Measurements from ENCODE around the gene MARK1. TPM values are rescaled to one million over a fixed set of nuclear protein-coding genes. Genes with fewer than 3 reads are reported as not detected.

The MARK1 gene
- total RNA-seq, 1 experiment from 2014 or later: not detected

DNA sequence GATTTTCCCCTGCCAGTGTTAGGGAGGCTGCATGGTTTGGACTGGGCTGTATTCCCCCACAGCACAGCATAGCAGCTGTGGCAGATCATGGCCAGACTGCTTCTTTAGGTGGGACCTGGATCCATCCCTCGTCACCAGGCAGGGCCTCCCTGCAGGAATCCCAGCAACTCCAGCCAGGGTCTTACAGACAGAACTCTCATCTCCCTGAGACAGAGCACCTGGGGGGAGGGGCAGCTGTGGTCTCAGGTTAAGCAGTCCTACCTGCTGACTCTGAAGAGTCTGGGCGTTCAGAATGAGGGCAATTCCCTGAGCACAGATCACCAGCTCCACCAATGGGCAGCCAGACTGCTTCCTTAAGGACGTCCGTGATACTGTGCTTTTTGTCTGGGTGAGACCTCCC, 114.3 kb downstream of the MARK1 start:
- no TSS peak for BruUV-seq (replicated peaks)
- POLR2A ChIA-PET: no interaction called here
- TF ChIP-seq, protein P1, sequence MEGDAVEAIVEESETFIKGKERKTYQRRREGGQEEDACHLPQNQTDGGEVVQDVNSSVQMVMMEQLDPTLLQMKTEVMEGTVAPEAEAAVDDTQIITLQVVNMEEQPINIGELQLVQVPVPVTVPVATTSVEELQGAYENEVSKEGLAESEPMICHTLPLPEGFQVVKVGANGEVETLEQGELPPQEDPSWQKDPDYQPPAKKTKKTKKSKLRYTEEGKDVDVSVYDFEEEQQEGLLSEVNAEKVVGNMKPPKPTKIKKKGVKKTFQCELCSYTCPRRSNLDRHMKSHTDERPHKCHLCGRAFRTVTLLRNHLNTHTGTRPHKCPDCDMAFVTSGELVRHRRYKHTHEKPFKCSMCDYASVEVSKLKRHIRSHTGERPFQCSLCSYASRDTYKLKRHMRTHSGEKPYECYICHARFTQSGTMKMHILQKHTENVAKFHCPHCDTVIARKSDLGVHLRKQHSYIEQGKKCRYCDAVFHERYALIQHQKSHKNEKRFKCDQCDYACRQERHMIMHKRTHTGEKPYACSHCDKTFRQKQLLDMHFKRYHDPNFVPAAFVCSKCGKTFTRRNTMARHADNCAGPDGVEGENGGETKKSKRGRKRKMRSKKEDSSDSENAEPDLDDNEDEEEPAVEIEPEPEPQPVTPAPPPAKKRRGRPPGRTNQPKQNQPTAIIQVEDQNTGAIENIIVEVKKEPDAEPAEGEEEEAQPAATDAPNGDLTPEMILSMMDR (IDR thresholded peaks at IDR 0.05): no peak
- TF ChIP-seq, protein P2, sequence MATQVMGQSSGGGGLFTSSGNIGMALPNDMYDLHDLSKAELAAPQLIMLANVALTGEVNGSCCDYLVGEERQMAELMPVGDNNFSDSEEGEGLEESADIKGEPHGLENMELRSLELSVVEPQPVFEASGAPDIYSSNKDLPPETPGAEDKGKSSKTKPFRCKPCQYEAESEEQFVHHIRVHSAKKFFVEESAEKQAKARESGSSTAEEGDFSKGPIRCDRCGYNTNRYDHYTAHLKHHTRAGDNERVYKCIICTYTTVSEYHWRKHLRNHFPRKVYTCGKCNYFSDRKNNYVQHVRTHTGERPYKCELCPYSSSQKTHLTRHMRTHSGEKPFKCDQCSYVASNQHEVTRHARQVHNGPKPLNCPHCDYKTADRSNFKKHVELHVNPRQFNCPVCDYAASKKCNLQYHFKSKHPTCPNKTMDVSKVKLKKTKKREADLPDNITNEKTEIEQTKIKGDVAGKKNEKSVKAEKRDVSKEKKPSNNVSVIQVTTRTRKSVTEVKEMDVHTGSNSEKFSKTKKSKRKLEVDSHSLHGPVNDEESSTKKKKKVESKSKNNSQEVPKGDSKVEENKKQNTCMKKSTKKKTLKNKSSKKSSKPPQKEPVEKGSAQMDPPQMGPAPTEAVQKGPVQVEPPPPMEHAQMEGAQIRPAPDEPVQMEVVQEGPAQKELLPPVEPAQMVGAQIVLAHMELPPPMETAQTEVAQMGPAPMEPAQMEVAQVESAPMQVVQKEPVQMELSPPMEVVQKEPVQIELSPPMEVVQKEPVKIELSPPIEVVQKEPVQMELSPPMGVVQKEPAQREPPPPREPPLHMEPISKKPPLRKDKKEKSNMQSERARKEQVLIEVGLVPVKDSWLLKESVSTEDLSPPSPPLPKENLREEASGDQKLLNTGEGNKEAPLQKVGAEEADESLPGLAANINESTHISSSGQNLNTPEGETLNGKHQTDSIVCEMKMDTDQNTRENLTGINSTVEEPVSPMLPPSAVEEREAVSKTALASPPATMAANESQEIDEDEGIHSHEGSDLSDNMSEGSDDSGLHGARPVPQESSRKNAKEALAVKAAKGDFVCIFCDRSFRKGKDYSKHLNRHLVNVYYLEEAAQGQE (IDR thresholded peaks at IDR 0.05; ENCODE audit: insufficient read depth in 1 of 2, low read depth in 2 of 2, low read length in 1 of 2): no peak
- TF ChIP-seq POLR2AphosphoS5 (IDR thresholded peaks at IDR 0.05; ENCODE audit: low read depth, low read length): no peak
- no peak for TF ChIP-seq SIN3A (IDR thresholded peaks at IDR 0.05; ENCODE audit: borderline replicate concordance, insufficient read depth, low read depth, low read length)
- Histone ChIP-seq H3K36me3 (ENCODE audit: control insufficient read depth, insufficient read depth, low read length) (no peaks in the 10 kb centered on the region), H3K4me3 (ENCODE audit: low read depth in 2 of 2, low read length in 2 of 2) (no peak overlapping the region), H3K9me3 (ENCODE audit: control insufficient read depth, insufficient read depth, low read depth, low read length) (no peaks in the 10 kb centered on the region), H3K27me3 (ENCODE audit: control insufficient read depth, insufficient read depth, low read length) (peaks cover 2% of the 10 kb centered on the region; the same call in 1 of the 2 replicates), H3K4me1 (ENCODE audit: control insufficient read depth, insufficient read depth, low read length) (no peaks in the 10 kb centered on the region), H3K27ac (ENCODE audit: low read length) (no peak overlapping the region)
- intact Hi-C loops (cut with micrococcal nuclease; ENCODE audit: unreplicated experiment) (no loop called here), in situ Hi-C loops (cut with HindIII; ENCODE audit: low pct_unique_long_range_greater_than_20kb, low sequenced_read_pairs) (no loop called here)
- DNase-seq (ENCODE audit: low read depth, low spot score) (no peak), ATAC-seq (no peak)
- CTCF ChIA-PET: no interaction called here

DNA sequence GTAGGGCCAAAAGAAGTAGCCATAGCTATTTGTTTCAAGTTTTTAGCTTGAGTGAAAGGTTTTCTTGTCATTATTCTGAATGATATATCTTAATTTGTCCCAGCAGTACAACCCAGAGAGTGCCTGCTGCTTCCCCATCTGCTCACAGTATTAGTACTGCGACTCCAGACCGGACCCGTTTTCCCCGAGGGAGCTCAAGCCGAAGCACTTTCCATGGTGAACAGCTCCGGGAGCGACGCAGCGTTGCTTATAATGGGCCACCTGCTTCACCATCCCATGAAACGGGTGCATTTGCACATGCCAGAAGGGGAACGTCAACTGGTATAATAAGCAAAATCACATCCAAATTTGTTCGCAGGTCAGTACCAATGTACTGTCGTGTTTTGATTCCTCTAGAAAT, 125.1 kb downstream of the MARK1 start:
- ATAC-seq (no peak), DNase-seq (ENCODE audit: low read depth, low spot score) (no peak)
- no peaks in the 10 kb centered on the region for H3K4me1 ChIP-seq (ENCODE audit: control insufficient read depth, insufficient read depth, low read length)
- intact Hi-C loops (cut with micrococcal nuclease; ENCODE audit: unreplicated experiment): no loop called here
- ChIA-PET CTCF (interaction anchor here (0.5 kb wide), 1 partner anchor 357 kb away, joined by 3 read pairs; no protein-coding TSS in a partner anchor), POLR2A (interaction anchor here (0.6 kb wide), 1 partner anchor 990 kb away, joined by 8 read pairs; no protein-coding TSS in a partner anchor)
- no peak for TF ChIP-seq TCF7L2 (IDR thresholded peaks at IDR 0.05; ENCODE audit: low read depth, low read length)
- TF ChIP-seq, protein P1 (IDR thresholded peaks at IDR 0.05): no peak
- no peak for TF ChIP-seq POLR2AphosphoS5 (IDR thresholded peaks at IDR 0.05; ENCODE audit: low read depth, low read length)
- TF ChIP-seq, protein P2 (IDR thresholded peaks at IDR 0.05; ENCODE audit: insufficient read depth in 1 of 2, low read depth in 2 of 2, low read length in 1 of 2): no peak
- TF ChIP-seq SIN3A (IDR thresholded peaks at IDR 0.05; ENCODE audit: borderline replicate concordance, insufficient read depth, low read depth, low read length): no peak
- in situ Hi-C loops (cut with HindIII; ENCODE audit: low pct_unique_long_range_greater_than_20kb, low sequenced_read_pairs): no loop called here
- H3K4me3 ChIP-seq (ENCODE audit: low read depth in 2 of 2, low read length in 2 of 2): no peak overlapping the region
- H3K9me3 ChIP-seq (ENCODE audit: control insufficient read depth, insufficient read depth, low read depth, low read length): no peaks in the 10 kb centered on the region
- peaks cover 6% of the 10 kb centered on the region; the same call in 1 of the 2 replicates for H3K27me3 ChIP-seq (ENCODE audit: control insufficient read depth, insufficient read depth, low read length)
- H3K36me3 ChIP-seq (ENCODE audit: control insufficient read depth, insufficient read depth, low read length): no peaks in the 10 kb centered on the region
- BruUV-seq (replicated peaks): no TSS peak
- no peak overlapping the region for H3K27ac ChIP-seq (ENCODE audit: low read length)

Data from Panc1 (cell line).